Gastroesophageal sphincter (tissue), 4 donors: ENCODE data around the gene NOS1. TPM values are rescaled to one million over a fixed set of nuclear protein-coding genes. Genes with fewer than 3 reads are reported as not detected.

ENCODE experiments used
- ATAC-seq: fragments of 150-250 bp; one replicate; pipeline ENCODE4 v1.9.1; 2016; ENCODE audit warnings: mild to moderate bottlenecking, moderate library complexity
- H3K27ac ChIP-seq, 4 donors: fragments of 200-600 bp; sonication (generic) in 3 of 4; 1 replicate in 3 of 4; 2 replicates in 1 of 4; pipeline ENCODE4 v1.5.1; 2016 to 2019
- H3K27me3 ChIP-seq: fragments of 200-600 bp; sonication (generic); one replicate; pipeline ENCODE4 v1.5.1; 2019
- H3K36me3 ChIP-seq, 2 donors: fragments of 200-600 bp; sonication (generic); one replicate each; pipeline ENCODE4 v1.5.1; 2019; ENCODE audit warnings: control low read depth in 1 of 2
- H3K4me1 ChIP-seq, 3 donors: fragments of 200-600 bp; sonication (generic); 1 replicate in 2 of 3; 2 replicates in 1 of 3; pipeline ENCODE4 v1.5.1; 2016 to 2019; ENCODE audit warnings: control low read depth in 2 of 3
- H3K4me3 ChIP-seq, 2 donors: fragments of 200-600 bp; sonication (generic); one replicate each; pipeline ENCODE4 v1.5.1; 2019; ENCODE audit warnings: mild to moderate bottlenecking in 1 of 2, moderate library complexity in 1 of 2
- H3K9me3 ChIP-seq, 3 donors: fragments of 200-600 bp; sonication (generic); one replicate each; pipeline ENCODE4 v1.5.1; 2017 to 2019; ENCODE audit warnings: control low read depth in 2 of 3
- EP300 ChIP-seq: sonication (generic); formaldehyde crosslinking; IDR thresholded peaks from one replicate; pipeline ENCODE4 v1.6.1; 2017; ENCODE audit warnings: antibody characterized with exemption, mild to moderate bottlenecking
- POLR2A ChIP-seq, 2 donors: fragments of 450-650 bp; IDR thresholded peaks; one replicate each; pipeline ENCODE4 v1.6.1; 2017; ENCODE audit warnings: antibody characterized with exemption in 2 of 2, mild to moderate bottlenecking in 2 of 2, moderate library complexity in 1 of 2
- POLR2AphosphoS5 ChIP-seq: sonication (generic); formaldehyde crosslinking; IDR thresholded peaks from one replicate; pipeline ENCODE4 v1.6.1; 2017; ENCODE audit warnings: antibody characterized with exemption
- WGBS, 2 donors: methylation state at CpG; one replicate each; pipeline ENCODE4 v1.1.5; 2018; ENCODE audit warnings: low coverage in 1 of 2; 5-methylcytosine and 5-hydroxymethylcytosine counted together
- total RNA-seq, 4 donors: library from RNA; depleted of rRNA; stranded (reverse); fragments of >200 nt; gene quantifications; one replicate each; pipeline ENCODE4 v1.1.0, GENCODE V29; 2016
- TF ChIP-seq, protein P1 (sequence below), 4 experiments: fragments of 200-600 bp in 2 of 4; fragments of 450-650 bp in 2 of 4; sonication (generic) in 1 of 4; IDR thresholded peaks; one replicate each; pipeline ENCODE4 v1.5.1; 2017 to 2019; ENCODE audit warnings: antibody characterized with exemption in 4 of 4, mild to moderate bottlenecking in 2 of 4, moderate library complexity in 2 of 4

The NOS1 gene
- total RNA-seq, 4 donors from 2014 or later = 0.62 to 1.8 (median 1.4) TPM

GRCh38 chr12:117273091-117273490, 88.3 kb downstream of the NOS1 start:
- no peaks in the 10 kb centered on the region for H3K9me3 ChIP-seq
- H3K36me3 ChIP-seq = no peaks in the 10 kb centered on the region
- WGBS, 2 donors = 72 to 81% methylated on average over 2 of the region's 2 CpGs
- no peak overlapping the region for H3K4me3 ChIP-seq
- H3K27me3 ChIP-seq = peaks cover 53% of the 10 kb centered on the region
- ATAC-seq = no peak
- TF ChIP-seq POLR2AphosphoS5 (no peak), POLR2A (IDR thresholded peaks at IDR 0.05) (no peak), EP300 (no peak)
- TF ChIP-seq, protein P1, sequence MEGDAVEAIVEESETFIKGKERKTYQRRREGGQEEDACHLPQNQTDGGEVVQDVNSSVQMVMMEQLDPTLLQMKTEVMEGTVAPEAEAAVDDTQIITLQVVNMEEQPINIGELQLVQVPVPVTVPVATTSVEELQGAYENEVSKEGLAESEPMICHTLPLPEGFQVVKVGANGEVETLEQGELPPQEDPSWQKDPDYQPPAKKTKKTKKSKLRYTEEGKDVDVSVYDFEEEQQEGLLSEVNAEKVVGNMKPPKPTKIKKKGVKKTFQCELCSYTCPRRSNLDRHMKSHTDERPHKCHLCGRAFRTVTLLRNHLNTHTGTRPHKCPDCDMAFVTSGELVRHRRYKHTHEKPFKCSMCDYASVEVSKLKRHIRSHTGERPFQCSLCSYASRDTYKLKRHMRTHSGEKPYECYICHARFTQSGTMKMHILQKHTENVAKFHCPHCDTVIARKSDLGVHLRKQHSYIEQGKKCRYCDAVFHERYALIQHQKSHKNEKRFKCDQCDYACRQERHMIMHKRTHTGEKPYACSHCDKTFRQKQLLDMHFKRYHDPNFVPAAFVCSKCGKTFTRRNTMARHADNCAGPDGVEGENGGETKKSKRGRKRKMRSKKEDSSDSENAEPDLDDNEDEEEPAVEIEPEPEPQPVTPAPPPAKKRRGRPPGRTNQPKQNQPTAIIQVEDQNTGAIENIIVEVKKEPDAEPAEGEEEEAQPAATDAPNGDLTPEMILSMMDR (IDR thresholded peaks at IDR 0.05) = no peak
- no peak overlapping the region for H3K27ac ChIP-seq
- no peaks in the 10 kb centered on the region for H3K4me1 ChIP-seq

GRCh38 chr12:117272690-117273089, 88.7 kb downstream of the NOS1 start:
- H3K4me1 ChIP-seq = no peaks in the 10 kb centered on the region
- H3K9me3 ChIP-seq = no peaks in the 10 kb centered on the region
- no peak overlapping the region for H3K27ac ChIP-seq
- TF ChIP-seq EP300 (no peak), POLR2A (IDR thresholded peaks at IDR 0.05) (no peak), POLR2AphosphoS5 (no peak)
- TF ChIP-seq, protein P1 (IDR thresholded peaks at IDR 0.05) = no peak
- ATAC-seq = no peak
- 76 to 93% methylated on average over 3 of the region's 4 CpGs for WGBS, 2 donors
- no peak overlapping the region for H3K4me3 ChIP-seq
- peaks cover 49% of the 10 kb centered on the region for H3K27me3 ChIP-seq
- H3K36me3 ChIP-seq = no peaks in the 10 kb centered on the region

DNA sequence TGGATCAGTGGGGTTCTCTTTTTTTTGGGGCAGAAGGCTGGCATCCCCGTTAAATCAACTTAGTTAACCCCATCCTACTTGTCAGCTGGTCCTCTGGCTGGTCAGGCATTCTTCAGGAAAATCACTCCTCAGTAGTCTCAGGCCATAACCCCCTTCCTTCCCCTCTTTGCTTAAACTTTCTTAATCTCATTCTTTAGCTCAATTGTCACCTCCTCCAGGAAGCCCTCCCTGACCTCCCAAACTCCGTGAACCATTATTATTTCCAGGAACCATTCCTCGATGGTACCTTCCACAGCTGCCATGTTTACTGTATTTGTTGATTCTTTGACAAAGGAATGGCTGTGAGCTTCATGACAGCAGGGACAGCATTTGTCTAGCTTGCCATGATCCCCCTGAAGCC, 98.7 kb downstream of the NOS1 start:
- Histone ChIP-seq H3K9me3 (no peaks in the 10 kb centered on the region), H3K27ac (no peak overlapping the region), H3K4me1 (no peaks in the 10 kb centered on the region), H3K27me3 (peaks cover 20% of the 10 kb centered on the region), H3K36me3 (no peaks in the 10 kb centered on the region), H3K4me3 (no peak overlapping the region)
- TF ChIP-seq POLR2A (IDR thresholded peaks at IDR 0.05) (no peak), POLR2AphosphoS5 (no peak)
- WGBS, 2 donors = 69 to 73% methylated on average over 3 of the region's 3 CpGs
- ATAC-seq = no peak

- 44% methylated on average over 2 of the region's 2 CpGs for WGBS, 2 donors
- ATAC-seq = no peak
- TF ChIP-seq, protein P1 (IDR thresholded peaks at IDR 0.05) = no peak
- TF ChIP-seq POLR2A (IDR thresholded peaks at IDR 0.05) = no peak
- no peak for TF ChIP-seq EP300
- TF ChIP-seq POLR2AphosphoS5 = no peak
- Histone ChIP-seq H3K4me1 (no peaks in the 10 kb centered on the region), H3K36me3 (no peaks in the 10 kb centered on the region), H3K27ac (no peak overlapping the region), H3K4me3 (no peak overlapping the region), H3K9me3 (no peaks in the 10 kb centered on the region), H3K27me3 (peaks cover 26% of the 10 kb centered on the region)
These were observed 100.2 kb downstream of the NOS1 start for GRCh38 chr12:117261247-117261646.

DNA sequence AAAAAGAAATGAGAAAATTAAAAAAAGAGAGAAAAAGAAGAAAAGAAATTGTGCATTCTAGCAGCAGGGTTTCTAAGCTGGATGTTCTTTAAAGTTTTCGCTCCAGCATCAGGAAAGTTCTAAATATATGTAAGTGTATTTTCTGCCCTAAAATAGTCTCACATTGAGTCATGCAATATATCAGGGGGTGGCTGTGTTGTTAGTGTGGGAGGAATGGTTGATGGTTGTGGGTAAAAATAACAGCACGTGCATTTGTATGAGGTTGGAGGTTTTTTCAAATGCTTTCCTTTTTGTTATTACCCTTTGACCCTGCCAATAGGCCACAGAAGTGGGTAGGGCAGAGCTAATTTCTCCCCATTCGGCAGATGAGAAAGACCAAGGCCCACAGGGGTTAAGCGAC, 106.0 kb downstream of the NOS1 start:
- 66 to 75% methylated on average over 2 to 4 of the region's 4 CpGs for WGBS, 2 donors
- H3K9me3 ChIP-seq = peaks cover 0 to 14% (median 0%) of the 10 kb centered on the region in 3 donors
- no peak for TF ChIP-seq POLR2A (IDR thresholded peaks at IDR 0.05)
- TF ChIP-seq, protein P1 (IDR thresholded peaks at IDR 0.05) = no peak
- no peak for TF ChIP-seq EP300
- no peak overlapping the region for H3K27ac ChIP-seq
- peaks cover 24% of the 10 kb centered on the region for H3K27me3 ChIP-seq
- ATAC-seq = no peak
- no peak overlapping the region for H3K4me3 ChIP-seq
- no peaks in the 10 kb centered on the region for H3K36me3 ChIP-seq
- H3K4me1 ChIP-seq = no peaks in the 10 kb centered on the region
